BJ (cell line): ENCODE results near the gene ENTPD2. TPM values are rescaled to one million over a fixed set of nuclear protein-coding genes. Genes with fewer than 3 reads are reported as not detected.

ENCODE experiments used
- CTCF ChIA-PET: fragments of 350-600 bp; formaldehyde crosslinking; extraction: SDS; loops from one replicate; lab custom pipeline; 2021; ENCODE audit warnings: antibody characterized with exemption, inconsistent platforms; lab: Yijun Ruan, JAX
- POLR2A ChIA-PET: fragments of 300-600 bp; sonication (Branson Sonifier 250); formaldehyde crosslinking; extraction: SDS; loops from one replicate; lab custom pipeline; 2021; ENCODE audit warnings: antibody characterized with exemption; lab: Charles Lee
- DNase-seq: peaks from one replicate; pipeline ENCODE4 v3.0.0-alpha.2; 2011; ENCODE audit warnings: low read depth
- H3K27me3 ChIP-seq: 2 replicates; pipeline ENCODE4 v1.6.0; 2011; ENCODE audit warnings: low read length; ENCODE audit not compliant: control insufficient read depth, insufficient read depth
- H3K36me3 ChIP-seq: 2 replicates; pipeline ENCODE4 v1.5.1; 2011; ENCODE audit warnings: low read length; ENCODE audit not compliant: control insufficient read depth, insufficient read depth
- H3K4me3 ChIP-seq: 2 replicates; pipeline ENCODE4 v1.5.1; 2011; ENCODE audit warnings: low read depth, mild to moderate bottlenecking, control low read depth, low read length
- polyA plus RNA-seq: library from polyadenylated mRNA; depleted of rRNA; stranded (reverse); fragments of >200 nt; gene quantifications from 2 replicates; pipeline ENCODE4 v1.2.3, GENCODE V29; 2011
- TF ChIP-seq, protein P1 (sequence below): IDR thresholded peaks from 2 replicates; pipeline ENCODE4 v1.5.1; 2011; ENCODE audit warnings: low read depth, mild to moderate bottlenecking, control low read depth, inconsistent platforms, low read length, moderate library complexity; ENCODE audit not compliant: insufficient read depth

The ENTPD2 gene
- polyA plus RNA-seq, 1 experiment: not detected

DNA sequence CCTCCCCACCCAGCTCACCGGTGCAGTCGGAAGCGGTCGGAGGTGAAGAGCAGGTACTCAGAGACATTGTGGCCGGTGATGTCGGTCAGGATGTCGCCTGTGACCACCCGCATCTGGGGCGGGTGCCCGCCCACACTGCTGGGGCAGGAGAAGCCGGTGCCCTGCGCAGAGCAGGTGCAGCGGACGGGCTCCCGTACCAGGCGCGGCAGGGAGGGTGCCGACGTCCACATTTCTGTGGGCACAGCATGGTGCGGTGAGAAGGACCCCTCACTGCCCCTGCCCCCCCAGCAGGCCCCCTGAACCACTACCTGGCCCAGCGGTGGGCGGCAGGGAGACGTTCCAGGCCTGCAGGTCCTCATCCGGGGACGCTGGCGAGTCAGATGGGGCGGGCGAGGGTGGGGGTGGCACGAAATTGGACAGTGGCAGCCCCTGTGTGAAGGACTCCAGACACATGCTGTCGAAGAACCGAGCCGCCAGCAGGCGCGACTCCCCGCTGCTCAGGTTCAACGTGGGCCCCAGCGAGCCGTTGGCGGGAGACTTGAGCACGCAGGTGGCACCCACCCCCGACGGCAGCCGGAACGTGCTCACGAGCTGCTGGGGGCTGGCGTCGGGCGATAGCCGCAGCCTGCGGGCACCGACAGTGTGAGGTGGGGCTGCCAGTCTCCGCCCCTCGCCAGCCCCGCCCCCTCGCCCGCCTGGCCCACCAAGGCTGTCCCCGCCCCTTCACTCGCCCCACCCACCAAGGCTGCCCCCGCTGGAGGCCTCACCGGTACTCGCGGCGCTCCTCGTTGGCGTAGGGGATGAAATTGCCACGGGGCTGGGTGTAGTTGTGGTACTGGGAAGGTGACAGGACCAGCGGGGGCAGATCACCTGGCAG, 40.9 kb downstream of the ENTPD2 start:
- Histone ChIP-seq H3K4me3 (no peak overlapping the region), H3K36me3 (peaks cover 22% of the 10 kb centered on the region), H3K27me3 (no peaks in the 10 kb centered on the region)
- TF ChIP-seq, protein P1, sequence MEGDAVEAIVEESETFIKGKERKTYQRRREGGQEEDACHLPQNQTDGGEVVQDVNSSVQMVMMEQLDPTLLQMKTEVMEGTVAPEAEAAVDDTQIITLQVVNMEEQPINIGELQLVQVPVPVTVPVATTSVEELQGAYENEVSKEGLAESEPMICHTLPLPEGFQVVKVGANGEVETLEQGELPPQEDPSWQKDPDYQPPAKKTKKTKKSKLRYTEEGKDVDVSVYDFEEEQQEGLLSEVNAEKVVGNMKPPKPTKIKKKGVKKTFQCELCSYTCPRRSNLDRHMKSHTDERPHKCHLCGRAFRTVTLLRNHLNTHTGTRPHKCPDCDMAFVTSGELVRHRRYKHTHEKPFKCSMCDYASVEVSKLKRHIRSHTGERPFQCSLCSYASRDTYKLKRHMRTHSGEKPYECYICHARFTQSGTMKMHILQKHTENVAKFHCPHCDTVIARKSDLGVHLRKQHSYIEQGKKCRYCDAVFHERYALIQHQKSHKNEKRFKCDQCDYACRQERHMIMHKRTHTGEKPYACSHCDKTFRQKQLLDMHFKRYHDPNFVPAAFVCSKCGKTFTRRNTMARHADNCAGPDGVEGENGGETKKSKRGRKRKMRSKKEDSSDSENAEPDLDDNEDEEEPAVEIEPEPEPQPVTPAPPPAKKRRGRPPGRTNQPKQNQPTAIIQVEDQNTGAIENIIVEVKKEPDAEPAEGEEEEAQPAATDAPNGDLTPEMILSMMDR: no peak
- POLR2A ChIA-PET: no interaction called here
- CTCF ChIA-PET: interaction anchor here (0.6 to 1.5 kb wide), 4 partner anchors 16 to 65 kb away, joined by 3 to 4 read pairs (median 3); partner anchors contain the start of gene NPDC1
- DNase-seq: no peak

DNA sequence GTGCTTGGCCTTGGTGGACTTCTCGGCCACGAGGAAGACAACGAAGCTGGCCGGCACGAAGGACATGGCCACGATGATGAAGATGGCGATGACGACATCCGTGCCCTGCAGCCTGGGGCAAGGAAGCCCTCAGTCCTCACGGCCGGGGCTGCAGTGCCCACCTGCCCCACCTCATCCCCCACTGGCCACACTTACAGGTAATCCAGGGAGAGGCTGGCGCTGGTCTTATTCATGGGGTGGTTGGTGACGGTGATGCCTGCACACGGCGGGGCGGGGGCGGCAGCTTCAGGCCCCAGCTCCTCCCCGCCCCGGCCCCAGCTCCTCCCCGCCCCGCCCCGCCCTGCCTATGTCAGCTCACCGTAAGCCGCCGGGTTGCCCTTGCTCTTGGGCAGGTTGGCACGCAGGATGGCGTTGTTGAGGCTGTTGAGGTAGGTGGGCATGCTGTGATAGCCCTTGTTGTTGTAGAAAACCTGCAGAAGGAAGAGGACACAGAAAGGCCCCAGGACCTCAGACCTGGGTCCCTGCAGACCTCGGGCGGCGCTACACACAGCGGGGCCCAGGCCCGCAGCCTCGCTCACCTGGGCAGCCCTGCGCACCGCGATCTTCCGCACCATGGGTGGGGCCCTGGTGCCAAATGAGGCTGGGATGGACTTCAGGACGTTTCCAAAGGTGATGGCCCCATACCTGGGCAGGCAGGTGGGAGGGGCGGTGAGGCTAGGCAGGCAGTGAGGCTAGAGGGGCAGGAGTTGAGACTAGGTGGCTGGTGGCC, 41.8 kb downstream of the ENTPD2 start:
- peaks cover 18% of the 10 kb centered on the region for H3K36me3 ChIP-seq
- ChIA-PET POLR2A (interaction anchor here (0.6 kb wide), 1 partner anchor 156 kb away, joined by 3 read pairs; no protein-coding TSS in a partner anchor), CTCF (interaction anchor here (0.6 to 1.5 kb wide), 4 partner anchors 17 to 64 kb away, joined by 3 to 5 read pairs (median 4); partner anchors contain the start of gene NPDC1)
- H3K4me3 ChIP-seq: no peak overlapping the region
- DNase-seq: no peak
- H3K27me3 ChIP-seq: no peaks in the 10 kb centered on the region
- TF ChIP-seq, protein P1: no peak

DNA sequence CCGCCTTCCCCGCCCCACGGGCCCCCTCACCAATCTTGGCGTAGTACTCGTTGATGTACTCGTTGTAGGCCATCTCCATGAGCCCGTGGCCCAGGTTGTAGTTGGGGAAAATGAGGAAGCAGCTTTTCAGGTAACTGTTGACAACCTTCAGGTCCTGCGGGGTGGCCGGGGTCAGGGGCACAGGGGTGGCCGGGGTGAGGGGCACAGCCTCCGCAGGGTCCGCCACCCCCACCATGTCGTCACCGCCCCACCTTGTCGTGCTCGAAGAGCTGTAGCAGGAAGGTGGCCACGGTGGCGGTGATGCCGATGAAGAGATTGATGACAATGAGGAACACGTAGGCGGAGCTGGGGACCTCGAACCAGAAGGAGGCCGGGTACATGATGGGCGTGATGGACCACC, 42.7 kb downstream of the ENTPD2 start:
- TF ChIP-seq, protein P1: no peak
- CTCF ChIA-PET: interaction anchor here (0.6 to 1.5 kb wide), 3 partner anchors 18 to 464 kb away, joined by 3 to 5 read pairs (median 4); no protein-coding TSS in a partner anchor
- Histone ChIP-seq H3K36me3 (peaks cover 14% of the 10 kb centered on the region), H3K27me3 (no peaks in the 10 kb centered on the region), H3K4me3 (no peak overlapping the region)
- POLR2A ChIA-PET: no interaction called here
- DNase-seq: no peak

DNA sequence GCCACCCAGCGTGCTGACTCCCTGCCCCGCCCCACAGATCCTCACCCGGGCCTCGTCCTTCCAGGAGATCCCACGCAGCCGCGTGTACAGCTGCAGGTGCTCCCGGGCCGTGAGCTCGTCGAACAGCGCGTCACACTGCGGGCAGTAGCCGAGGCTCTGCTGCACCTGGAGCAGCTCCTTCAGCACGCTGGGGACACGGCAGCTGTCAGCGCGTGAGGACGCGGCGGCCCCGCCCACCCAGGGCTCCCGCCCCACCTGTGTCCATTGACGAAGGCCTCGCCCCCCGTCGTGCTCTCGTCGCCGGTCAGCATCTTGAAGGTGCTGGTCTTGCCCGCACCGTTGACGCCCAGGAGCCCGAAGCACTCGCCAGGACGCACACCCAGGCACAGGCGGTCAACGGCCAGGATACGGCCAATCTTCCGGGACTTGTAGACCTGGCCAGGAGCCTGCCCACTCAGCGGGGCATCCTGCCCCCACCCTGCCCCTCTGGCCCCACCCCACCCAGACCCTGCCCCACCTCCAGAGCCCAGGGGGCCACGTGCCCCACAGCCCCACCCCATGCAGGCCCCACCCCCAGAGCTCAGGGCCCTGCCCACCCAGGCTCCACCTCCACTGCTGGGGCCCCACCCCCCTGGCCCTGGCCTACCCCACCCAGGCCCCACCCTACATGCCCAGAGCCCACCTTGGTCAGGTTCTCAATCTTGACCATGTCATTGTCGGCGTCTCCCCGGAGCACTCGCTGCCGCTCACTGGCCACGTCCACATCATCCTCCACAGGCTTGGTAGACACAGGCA, 43.7 kb downstream of the ENTPD2 start:
- Histone ChIP-seq H3K27me3 (no peaks in the 10 kb centered on the region), H3K4me3 (no peak overlapping the region), H3K36me3 (peaks cover 11% of the 10 kb centered on the region)
- TF ChIP-seq, protein P1: no peak
- ChIA-PET POLR2A (no interaction called here), CTCF (interaction anchor here (1.0 to 1.2 kb wide), 2 partner anchors 17 to 19 kb away, joined by 3 read pairs; no protein-coding TSS in a partner anchor)
- DNase-seq: no peak
